Activated naive CD8-positive, alpha-beta T cell treated with anti-CD3 and anti-CD28 coated beads, Interleukin-2, amount 50 U/mL, for 16 hours (primary cell): ENCODE results near the gene DHFR.
"Not testable (repeated sequence)": the region's sequence is repeated elsewhere in the genome, so short reads cannot be mapped to it uniquely, and the experiment has no call there.

ENCODE experiments used
- DNase-seq: peaks from one replicate; pipeline ENCODE4 v3.0.0-alpha.2; 2020; ENCODE audit warnings: low read depth, low spot score

DHFR gene

GRCh38 chr5:80597500-80597899 lies 57.3 kb downstream of the DHFR start:
- DNase-seq, result no peak

DNA sequence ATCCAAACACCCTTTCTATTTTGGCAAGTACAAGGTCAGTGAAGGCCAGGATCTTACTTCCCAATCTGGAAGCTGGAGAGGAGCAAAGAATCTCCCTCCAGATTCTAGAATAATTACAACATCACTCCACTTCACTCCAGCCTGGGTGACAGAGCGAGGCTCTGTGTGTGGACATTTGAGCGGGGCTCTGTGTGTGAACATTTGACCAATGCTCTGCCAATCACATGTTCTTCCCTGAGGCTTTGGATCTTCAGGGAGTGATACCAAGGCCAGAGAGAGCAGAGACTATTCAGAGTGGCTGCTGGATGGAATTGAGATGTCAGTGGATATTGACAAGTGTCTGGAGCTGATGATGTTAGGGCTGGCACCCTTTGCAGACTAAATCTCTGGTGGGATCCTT lies 60.0 kb downstream of the DHFR start:
- no peak for DNase-seq

- no peak for DNase-seq
Measured at GRCh38 chr5:80592761-80593160, 62.0 kb downstream of the DHFR start.

DNA sequence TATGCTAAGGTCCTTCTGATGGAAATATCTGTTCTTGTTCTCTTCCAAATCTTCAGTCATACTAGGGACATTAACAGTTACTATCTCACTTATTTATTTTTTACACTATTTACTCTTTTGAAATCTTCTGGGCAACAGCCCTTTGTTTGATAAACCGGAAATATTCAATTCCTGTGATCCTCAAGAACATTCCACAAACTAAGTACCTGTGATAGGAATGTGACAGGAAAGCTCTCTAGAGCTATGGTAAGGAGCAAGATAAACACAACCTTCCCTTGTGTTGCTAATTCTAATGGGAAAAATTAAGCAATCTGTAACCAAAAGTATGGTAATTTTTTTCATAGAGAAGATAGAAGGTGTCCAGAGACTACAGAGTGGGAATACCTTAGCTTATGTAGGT lies 62.7 kb downstream of the DHFR start:
- DNase-seq, result no peak

DNA sequence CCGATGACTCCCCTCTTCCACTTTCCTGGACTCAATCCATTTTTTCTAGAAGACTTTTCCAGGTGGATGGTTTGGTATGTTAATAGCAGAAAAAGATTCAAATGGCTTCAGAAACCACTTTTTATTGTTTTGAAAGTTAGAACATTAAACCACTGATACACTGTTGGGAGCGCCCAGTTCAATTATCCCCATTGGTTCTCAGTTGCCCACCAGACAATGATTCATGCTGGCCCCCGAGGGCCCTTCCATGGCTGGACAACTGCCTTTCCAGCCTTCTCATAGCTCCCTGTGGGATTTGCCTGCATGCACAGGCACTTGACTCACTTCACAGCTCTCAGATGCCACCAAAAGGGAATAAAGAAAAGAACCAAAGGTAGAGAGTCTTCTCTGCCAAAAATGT lies 63.4 kb downstream of the DHFR start:
- no peak for DNase-seq

- no peak for DNase-seq
Measured at GRCh38 chr5:80590766-80591165, 64.0 kb downstream of the DHFR start.

DNA sequence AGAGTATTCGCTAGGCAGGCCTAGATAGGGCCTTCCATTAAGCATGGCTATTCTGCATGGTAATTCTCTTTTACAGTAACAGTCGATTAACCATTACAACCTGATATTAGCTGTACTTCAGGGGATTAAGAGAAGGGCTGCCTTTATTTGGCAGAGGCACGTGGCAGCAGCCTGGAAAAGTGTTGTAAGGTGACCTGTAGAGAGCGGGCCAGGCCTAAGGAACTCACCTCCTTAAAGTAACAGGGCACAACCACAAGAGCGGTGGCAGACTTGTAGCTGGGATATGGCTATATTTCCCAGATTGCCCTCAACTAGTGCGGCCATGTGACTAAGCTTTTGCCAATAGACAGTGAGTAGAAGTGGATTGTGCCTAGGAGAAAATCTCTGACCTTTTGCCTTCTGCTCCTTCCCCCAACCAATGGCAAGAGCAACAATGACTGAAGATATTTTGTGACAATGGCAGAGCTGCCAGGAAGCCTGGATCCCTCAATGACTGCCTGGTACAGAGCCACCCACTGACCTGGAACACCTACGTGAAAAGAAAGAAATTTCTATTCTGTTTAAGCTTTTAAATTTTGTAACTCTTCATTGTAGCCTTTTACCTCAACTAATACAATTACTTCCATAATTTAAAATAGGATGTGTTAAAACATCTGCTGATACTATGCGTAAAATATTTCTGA lies 65.8 kb downstream of the DHFR start:
- DNase-seq, result no peak

GRCh38 chr5:80584770-80585169 lies 70.0 kb downstream of the DHFR start:
- no peak for DNase-seq

- DNase-seq, result not testable (repeated sequence)
Measured at GRCh38 chr5:80580291-80580690, 74.5 kb downstream of the DHFR start.

DNA sequence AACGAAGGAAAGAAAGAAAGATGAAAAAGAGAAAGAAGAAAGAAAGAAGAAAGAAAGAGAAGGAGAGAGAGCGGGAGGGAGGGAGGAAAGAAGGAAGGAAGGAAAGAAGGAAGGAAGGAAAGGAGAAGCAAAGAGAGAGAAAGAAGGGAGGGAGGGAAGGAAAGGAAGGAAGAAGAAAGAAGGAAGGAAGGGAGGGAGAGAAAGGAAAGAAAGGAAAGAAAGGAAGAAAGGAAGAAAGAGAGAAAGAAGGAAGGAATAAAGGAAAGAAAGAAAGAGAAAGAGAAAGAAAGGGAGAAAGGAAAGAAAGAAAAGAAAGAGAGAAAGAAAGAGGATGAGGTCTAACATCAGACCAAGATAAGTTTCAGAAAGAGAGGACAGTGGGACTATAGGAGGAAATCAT lies 75.7 kb downstream of the DHFR start:
- no peak for DNase-seq

DNA sequence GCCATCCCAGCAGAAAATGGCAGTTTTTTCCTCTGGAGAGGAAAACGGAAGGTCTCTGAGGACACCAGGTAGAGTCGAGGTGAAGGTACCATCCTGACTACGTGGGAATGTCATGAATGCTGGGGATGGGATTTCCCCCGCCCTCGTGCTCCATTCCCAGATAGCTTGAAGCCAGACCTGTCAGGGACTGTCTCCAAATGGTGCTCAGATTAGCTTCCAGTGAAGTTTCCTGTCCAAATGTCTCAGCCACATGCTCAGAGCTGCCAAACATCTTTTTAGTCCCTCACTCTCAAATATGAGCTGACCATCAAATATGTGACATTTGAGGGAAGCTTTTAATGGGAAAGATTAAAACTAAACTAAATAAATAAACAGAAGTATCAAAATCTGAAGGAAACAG lies 77.1 kb downstream of the DHFR start:
- DNase-seq, result no peak

DNA sequence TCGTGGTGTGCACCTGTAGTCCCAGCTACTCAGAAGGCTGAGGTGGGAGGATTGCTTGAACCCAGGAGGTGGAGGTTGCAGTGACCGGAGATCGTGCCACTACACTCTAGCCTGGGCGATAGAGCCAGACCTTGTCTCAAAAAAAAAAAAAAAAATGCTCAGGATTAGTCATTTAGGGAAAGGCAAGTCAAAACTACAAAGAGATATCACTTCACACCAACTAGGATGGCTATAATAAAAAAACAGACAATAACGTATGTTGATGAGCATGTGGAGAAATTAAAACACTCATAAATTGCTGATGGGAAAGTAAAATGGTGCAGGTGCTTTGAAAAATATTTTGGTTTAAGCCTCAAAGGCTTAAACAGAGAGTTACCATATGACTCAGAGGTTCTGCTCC lies 78.4 kb downstream of the DHFR start:
- no peak for DNase-seq
